Measurements from ENCODE around the gene ACOT7.

ACOT7 gene

DNA sequence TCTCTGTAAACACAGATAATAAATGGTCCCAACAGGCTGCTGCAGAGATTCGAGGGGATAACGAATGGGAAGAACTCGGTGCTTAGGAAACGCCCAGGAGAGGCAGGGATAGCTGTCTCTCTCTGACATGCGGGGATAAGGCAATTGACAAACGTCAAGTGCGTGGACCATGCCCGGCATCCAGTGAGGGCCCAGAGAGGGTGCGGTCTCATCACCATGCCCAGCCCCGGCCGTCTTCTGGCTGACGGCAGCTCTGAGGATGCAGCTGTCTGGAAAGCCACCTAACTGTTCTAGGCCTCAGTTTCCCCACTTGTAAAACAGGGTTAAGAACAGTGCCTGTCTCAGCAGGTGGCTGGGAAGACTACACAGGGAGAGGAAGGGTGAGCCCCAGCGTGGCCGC, 48.1 kb downstream of the ACOT7 start:
- no peak overlapping the region for H3K9ac ChIP-seq (ENCODE audit: low read length)

DNA sequence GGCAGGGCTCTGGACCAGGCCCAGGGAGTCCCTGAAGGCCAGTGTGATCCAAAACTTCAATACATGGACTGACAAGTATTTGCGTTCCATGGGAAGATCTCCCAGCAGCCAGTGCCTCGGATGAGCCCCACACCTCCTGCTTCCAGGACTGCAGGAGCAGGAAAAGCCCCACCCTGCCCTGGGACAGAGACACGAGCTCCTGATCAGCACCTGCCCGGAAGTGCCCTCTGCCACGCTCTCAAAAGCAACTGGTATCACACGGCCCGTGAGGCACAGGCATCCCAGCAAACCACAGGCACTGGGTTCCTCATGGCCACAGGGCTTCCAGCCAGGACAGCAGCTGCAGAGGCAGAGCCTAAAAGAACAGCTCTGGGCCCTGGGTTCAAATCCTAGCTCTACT, 48.6 kb downstream of the ACOT7 start:
- H3F3A ChIP-seq (ENCODE audit: insufficient read depth) = no peaks in the 10 kb centered on the region
- no peaks in the 10 kb centered on the region for H3K36me3 ChIP-seq (ENCODE audit: low read length)
- no peak for TF ChIP-seq EZH2phosphoT487 (conservative IDR thresholded peaks at IDR 0.05; ENCODE audit: low read length)
- TF ChIP-seq, protein P1, sequence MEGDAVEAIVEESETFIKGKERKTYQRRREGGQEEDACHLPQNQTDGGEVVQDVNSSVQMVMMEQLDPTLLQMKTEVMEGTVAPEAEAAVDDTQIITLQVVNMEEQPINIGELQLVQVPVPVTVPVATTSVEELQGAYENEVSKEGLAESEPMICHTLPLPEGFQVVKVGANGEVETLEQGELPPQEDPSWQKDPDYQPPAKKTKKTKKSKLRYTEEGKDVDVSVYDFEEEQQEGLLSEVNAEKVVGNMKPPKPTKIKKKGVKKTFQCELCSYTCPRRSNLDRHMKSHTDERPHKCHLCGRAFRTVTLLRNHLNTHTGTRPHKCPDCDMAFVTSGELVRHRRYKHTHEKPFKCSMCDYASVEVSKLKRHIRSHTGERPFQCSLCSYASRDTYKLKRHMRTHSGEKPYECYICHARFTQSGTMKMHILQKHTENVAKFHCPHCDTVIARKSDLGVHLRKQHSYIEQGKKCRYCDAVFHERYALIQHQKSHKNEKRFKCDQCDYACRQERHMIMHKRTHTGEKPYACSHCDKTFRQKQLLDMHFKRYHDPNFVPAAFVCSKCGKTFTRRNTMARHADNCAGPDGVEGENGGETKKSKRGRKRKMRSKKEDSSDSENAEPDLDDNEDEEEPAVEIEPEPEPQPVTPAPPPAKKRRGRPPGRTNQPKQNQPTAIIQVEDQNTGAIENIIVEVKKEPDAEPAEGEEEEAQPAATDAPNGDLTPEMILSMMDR (IDR thresholded peaks at IDR 0.05; ENCODE audit: insufficient read depth, low read length, poor library complexity, severe bottlenecking) = no peak
- no peak overlapping the region for H2AFZ ChIP-seq (ENCODE audit: low read depth, low read length, severe bottlenecking)
- no peaks in the 10 kb centered on the region for H3K27me3 ChIP-seq (ENCODE audit: low read length)
- H3K4me3 ChIP-seq (ENCODE audit: insufficient read depth, low read length, poor library complexity, severe bottlenecking) = no peak overlapping the region
- H3K4me2 ChIP-seq (ENCODE audit: low read depth, low read length, poor library complexity, severe bottlenecking) = no peak overlapping the region
- no peak overlapping the region for H3K9ac ChIP-seq (ENCODE audit: low read length)
- no peaks in the 10 kb centered on the region for H3K79me2 ChIP-seq (ENCODE audit: insufficient read depth, low read length)
- H4K20me1 ChIP-seq (ENCODE audit: low read depth, low read length) = no peaks in the 10 kb centered on the region
- H3K27ac ChIP-seq (ENCODE audit: low read depth, low read length) = no peak overlapping the region
- H3K9me2 ChIP-seq (replicated peaks; ENCODE audit: insufficient read depth, low read length) = no peaks in the 10 kb centered on the region
- no peaks in the 10 kb centered on the region for H3K9me3 ChIP-seq (ENCODE audit: insufficient read depth, low read length)

More for the DNA sequence above, 48.1 kb downstream of the ACOT7 start:
- Histone ChIP-seq H3K9me2 (replicated peaks; ENCODE audit: insufficient read depth, low read length) (no peaks in the 10 kb centered on the region), H3K27me3 (ENCODE audit: low read length) (no peaks in the 10 kb centered on the region), H3K36me3 (ENCODE audit: low read length) (no peaks in the 10 kb centered on the region), H3K4me3 (ENCODE audit: insufficient read depth, low read length, poor library complexity, severe bottlenecking) (no peak overlapping the region), H3K4me2 (ENCODE audit: low read depth, low read length, poor library complexity, severe bottlenecking) (no peak overlapping the region), H3K79me2 (ENCODE audit: insufficient read depth, low read length) (no peaks in the 10 kb centered on the region), H4K20me1 (ENCODE audit: low read depth, low read length) (no peaks in the 10 kb centered on the region), H2AFZ (ENCODE audit: low read depth, low read length, severe bottlenecking) (no peak overlapping the region), H3K9me3 (ENCODE audit: insufficient read depth, low read length) (no peaks in the 10 kb centered on the region), H3K27ac (ENCODE audit: low read depth, low read length) (no peak overlapping the region), H3F3A (ENCODE audit: insufficient read depth) (no peaks in the 10 kb centered on the region)
- TF ChIP-seq EZH2phosphoT487 (conservative IDR thresholded peaks at IDR 0.05; ENCODE audit: low read length) = no peak
- TF ChIP-seq, protein P1 (IDR thresholded peaks at IDR 0.05; ENCODE audit: insufficient read depth, low read length, poor library complexity, severe bottlenecking) = no peak

DNA sequence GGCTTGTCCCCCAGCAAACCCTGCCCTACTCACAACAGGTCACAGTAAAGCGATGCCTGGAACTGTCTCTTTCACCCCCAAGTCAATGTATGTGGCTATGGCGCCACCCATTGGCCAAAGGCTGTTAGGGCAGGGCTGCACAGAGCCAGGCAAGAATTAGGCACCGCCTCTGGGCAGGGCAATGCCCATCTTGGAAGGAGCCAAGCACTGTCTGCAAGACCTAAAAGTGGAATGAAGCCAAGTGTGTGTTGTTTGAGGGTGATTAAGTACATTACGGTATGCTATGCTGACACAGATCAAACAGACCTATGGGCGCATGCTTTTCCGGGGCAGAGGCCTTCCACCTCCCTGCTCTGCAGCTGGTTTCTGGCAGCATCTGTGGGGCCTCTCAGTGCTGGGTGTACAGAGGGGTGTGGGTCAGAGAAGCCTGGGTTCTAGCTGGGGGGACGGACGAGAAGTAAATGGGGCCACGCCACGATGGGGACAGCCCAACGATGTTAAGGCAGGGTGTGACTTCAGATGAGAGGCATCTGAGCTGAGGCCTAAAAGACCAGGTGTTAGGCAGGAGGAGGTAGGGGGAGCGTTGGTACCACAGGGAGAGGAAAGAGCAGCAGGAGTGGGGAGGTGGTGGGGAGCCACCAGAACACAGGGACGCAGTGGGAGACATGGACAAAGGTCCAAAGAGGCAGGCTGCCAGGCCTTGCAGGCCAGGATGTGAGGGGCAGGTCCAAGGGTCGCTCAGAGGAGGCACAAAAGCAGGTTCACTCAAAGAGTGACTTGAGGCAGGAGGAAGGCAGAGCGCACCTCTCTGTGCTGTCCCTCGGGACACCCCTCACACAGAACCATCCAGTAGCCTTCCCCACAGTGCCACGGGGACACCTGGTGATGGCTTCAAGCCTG, 49.8 kb downstream of the ACOT7 start:
- Histone ChIP-seq H3K9me2 (replicated peaks; ENCODE audit: insufficient read depth, low read length) (no peaks in the 10 kb centered on the region), H2AFZ (ENCODE audit: low read depth, low read length, severe bottlenecking) (no peak overlapping the region), H3K27me3 (ENCODE audit: low read length) (no peaks in the 10 kb centered on the region), H4K20me1 (ENCODE audit: low read depth, low read length) (no peaks in the 10 kb centered on the region), H3K9ac (ENCODE audit: low read length) (no peak overlapping the region), H3K79me2 (ENCODE audit: insufficient read depth, low read length) (no peaks in the 10 kb centered on the region), H3K27ac (ENCODE audit: low read depth, low read length) (no peak overlapping the region), H3K4me3 (ENCODE audit: insufficient read depth, low read length, poor library complexity, severe bottlenecking) (no peak overlapping the region), H3K36me3 (ENCODE audit: low read length) (no peaks in the 10 kb centered on the region), H3F3A (ENCODE audit: insufficient read depth) (no peaks in the 10 kb centered on the region), H3K9me3 (ENCODE audit: insufficient read depth, low read length) (no peaks in the 10 kb centered on the region), H3K4me2 (ENCODE audit: low read depth, low read length, poor library complexity, severe bottlenecking) (no peak overlapping the region)
- TF ChIP-seq, protein P1 (IDR thresholded peaks at IDR 0.05; ENCODE audit: insufficient read depth, low read length, poor library complexity, severe bottlenecking) = peak; percentile 78
- TF ChIP-seq EZH2phosphoT487 (conservative IDR thresholded peaks at IDR 0.05; ENCODE audit: low read length) = no peak

Data from SU-DHL-6 (cell line).